GM10248 (cell line): ENCODE results near the gene IL18.

ENCODE experiments used
- CTCF ChIA-PET: fragments of 300-600 bp; sonication (Branson Sonifier 250); formaldehyde crosslinking; extraction: SDS; loops from one replicate; lab custom pipeline; 2021; ENCODE audit warnings: antibody characterized with exemption; lab: Yijun Ruan, JAX
- POLR2A ChIA-PET: fragments of 350-650 bp; sonication (Branson Sonifier 250); formaldehyde crosslinking; extraction: SDS; loops from one replicate; lab custom pipeline; 2020; ENCODE audit warnings: antibody characterized with exemption; lab: Yijun Ruan, JAX
- DNase-seq: peaks from one replicate; pipeline ENCODE4 v3.0.0; 2012; ENCODE audit errors: extremely low spot score
- TF ChIP-seq, protein P1 (sequence below): IDR thresholded peaks from 2 replicates; pipeline ENCODE4 v1.5.1; 2012; ENCODE audit warnings: mild to moderate bottlenecking, low read depth; ENCODE audit errors: extremely low read depth, missing control alignments, control extremely low read depth

IL18 gene

DNA sequence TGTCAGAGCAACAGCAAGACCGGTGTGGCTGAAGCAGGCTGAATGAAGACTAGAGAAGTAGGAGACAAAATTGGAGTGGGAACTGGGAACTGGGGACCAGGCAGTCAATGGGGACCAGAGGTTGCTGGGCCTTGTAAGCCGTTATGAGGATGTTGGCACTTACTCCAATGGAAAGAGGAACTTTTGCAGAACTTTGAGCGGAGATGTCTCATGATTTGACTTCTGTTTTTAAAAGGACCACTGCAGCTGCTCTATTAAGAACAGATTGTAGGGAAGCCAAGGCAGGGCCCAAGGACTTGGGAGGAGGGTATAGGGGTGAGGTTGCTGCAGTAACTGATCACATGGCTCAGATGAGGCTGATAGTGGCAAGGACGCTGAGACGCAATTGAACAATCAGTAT lies 34.2 kb downstream of the IL18 start:
- ChIA-PET CTCF (interaction anchor here (0.8 to 5.2 kb wide), 4 partner anchors 9 to 90 kb away, joined by 3 to 24 read pairs (median 4); no protein-coding TSS in a partner anchor), POLR2A (no interaction called here)
- no peak for DNase-seq
- TF ChIP-seq, protein P1, sequence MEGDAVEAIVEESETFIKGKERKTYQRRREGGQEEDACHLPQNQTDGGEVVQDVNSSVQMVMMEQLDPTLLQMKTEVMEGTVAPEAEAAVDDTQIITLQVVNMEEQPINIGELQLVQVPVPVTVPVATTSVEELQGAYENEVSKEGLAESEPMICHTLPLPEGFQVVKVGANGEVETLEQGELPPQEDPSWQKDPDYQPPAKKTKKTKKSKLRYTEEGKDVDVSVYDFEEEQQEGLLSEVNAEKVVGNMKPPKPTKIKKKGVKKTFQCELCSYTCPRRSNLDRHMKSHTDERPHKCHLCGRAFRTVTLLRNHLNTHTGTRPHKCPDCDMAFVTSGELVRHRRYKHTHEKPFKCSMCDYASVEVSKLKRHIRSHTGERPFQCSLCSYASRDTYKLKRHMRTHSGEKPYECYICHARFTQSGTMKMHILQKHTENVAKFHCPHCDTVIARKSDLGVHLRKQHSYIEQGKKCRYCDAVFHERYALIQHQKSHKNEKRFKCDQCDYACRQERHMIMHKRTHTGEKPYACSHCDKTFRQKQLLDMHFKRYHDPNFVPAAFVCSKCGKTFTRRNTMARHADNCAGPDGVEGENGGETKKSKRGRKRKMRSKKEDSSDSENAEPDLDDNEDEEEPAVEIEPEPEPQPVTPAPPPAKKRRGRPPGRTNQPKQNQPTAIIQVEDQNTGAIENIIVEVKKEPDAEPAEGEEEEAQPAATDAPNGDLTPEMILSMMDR, result no peak

DNA sequence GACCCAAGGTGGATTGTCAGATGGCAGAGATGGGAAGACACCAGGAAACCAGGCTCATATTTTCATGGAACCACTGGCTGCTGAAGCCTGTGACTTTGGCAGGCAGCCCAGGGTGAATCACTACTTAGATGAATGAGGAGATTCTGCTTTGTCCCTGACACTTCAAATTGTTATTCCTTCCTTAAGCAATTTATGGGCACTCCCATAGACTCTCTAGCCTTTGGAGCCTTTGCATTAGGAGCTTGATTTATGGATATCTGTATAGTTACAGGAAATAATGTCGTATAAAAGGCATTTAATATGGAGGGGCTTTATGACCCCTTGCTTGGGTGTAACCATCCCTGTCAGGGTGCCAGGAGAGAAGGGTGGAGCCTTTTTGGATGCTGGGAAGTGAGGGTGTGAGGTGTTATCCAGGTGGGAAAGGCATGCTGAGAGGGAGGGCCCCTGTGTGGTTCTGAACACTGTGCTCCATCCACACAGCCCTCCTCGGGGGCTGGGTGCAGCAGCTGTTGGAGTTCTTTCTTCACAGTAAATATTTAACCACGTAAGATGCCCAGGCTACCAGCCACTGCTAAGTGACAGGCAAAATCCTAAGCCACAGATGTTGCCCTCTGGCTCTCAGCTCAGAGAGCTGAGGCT lies 35.3 kb downstream of the IL18 start:
- POLR2A ChIA-PET, result no interaction called here
- CTCF ChIA-PET, result interaction anchor here (1.1 to 3.4 kb wide), 3 partner anchors 8 to 152 kb away, joined by 3 to 20 read pairs (median 5); no protein-coding TSS in a partner anchor
- no peak for DNase-seq
- TF ChIP-seq, protein P1, result no peak

DNA sequence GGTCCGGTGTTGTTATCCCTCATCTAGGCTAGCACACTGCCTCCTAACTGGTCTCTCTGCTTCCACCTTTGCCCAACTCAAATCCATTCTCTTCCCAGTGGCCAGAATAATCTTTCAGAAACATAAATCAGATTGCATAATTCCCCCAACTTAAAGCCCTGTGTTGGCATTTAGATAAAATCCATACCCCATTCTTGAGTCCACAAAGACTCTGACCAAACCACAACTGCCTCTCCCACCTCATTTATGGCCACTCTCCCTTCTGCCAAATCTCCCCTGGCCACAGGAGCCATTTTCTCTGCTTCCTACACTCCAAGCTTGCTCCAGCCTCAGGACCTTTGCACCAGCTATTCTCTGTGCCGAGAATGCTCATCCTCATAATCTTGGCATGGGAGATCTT lies 36.8 kb downstream of the IL18 start:
- TF ChIP-seq, protein P1, result no peak
- ChIA-PET CTCF (interaction anchor here (1.5 to 3.4 kb wide), 3 partner anchors 13 to 153 kb away, joined by 5 to 20 read pairs (median 5); partner anchors contain the start of gene BCO2), POLR2A (no interaction called here)
- no peak for DNase-seq

DNA sequence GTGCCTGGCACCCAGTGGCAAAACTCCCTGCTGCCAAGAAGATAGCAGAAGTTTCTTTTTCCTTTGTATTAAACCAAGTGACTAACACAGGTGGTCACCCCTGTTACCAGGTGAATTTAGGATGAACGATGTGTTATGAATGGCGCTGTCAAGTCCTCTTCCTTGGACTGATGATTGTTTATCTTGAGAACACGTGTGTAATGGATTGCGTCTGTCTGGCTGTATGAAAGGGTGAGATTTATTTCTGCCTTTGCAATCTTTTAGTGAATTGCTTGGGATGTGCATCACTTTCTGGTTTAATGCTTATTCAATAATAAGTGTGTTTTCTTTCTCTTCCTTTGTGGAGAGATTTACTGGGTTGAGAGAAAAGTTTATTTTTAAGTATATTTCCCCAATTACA lies 40.8 kb downstream of the IL18 start:
- CTCF ChIA-PET, result interaction anchor here (4.4 kb wide), 1 partner anchor 10 kb away, joined by 38 read pairs; no protein-coding TSS in a partner anchor
- no peak for DNase-seq
- TF ChIP-seq, protein P1, result no peak
- POLR2A ChIA-PET, result no interaction called here

DNA sequence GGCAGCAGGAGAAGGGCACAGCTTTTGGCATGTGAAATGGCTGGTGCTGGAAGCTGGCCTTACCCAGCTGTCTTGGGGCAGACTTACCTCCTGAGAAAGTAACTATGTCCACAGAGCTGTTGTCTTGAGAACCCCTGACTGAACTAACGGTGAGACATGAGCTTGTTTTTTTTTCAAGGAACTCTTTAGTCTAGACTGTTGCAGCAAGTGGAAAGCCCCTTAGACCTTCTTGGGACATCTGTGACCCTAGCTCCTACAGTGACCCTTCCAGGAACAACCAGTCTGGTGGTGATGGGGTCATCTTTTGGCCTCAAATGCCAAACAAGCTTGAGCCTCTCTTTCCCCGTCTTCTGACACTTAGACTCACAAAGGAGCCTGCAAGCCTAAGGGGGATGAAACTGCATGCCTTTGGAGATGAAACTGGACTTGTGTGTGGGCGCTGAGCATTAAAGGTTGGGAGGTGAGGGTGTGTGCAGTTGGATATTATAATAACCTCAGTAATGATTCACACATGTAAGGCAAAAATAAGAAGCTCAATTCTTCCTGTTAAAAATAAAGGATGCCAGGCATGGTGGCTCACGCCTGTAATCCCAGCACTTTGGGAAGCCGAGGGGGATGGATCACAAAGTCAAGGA lies 41.8 kb downstream of the IL18 start:
- no peak for DNase-seq
- ChIA-PET CTCF (interaction anchor here (0.7 to 4.4 kb wide), 5 partner anchors 9 to 182 kb away, joined by 3 to 38 read pairs (median 3); no protein-coding TSS in a partner anchor), POLR2A (no interaction called here)
- TF ChIP-seq, protein P1, result no peak

DNA sequence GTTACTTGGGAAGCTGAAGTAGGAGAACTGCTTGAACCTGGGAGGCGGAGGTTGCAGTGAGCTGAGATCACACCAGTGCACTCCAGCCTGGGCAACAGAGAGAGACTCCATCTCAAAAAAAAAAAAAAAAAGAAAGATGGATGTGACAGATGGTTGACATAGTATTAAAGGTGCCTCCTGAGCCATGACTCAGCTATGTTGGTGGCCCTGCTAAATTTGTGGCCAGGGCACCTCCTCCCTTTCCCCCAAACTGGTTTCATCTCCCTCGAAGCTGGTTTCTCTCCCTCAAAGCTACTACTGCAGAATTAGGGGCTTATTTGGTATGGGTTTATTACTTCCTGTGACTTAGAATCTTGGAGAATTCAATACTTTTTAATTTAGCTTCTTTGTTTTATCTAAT lies 45.7 kb downstream of the IL18 start:
- POLR2A ChIA-PET, result interaction anchor here (0.7 kb wide), 1 partner anchor 809 kb away, joined by 3 read pairs; no protein-coding TSS in a partner anchor
- CTCF ChIA-PET, result no interaction called here
- TF ChIP-seq, protein P1, result no peak
- no peak for DNase-seq
